ENCODE measurements around the gene RHBDL1.

Gene RHBDL1

GRCh38 chr16:722835-723633 lies 47.6 kb downstream of the RHBDL1 start:
- no peak for DNase-seq

- no peak for DNase-seq
These were observed 48.2 kb downstream of the RHBDL1 start for GRCh38 chr16:723695-724094.

- DNase-seq, result no peak
These were observed 48.9 kb downstream of the RHBDL1 start for GRCh38 chr16:724188-725040.

GRCh38 chr16:725041-725376 lies 49.5 kb downstream of the RHBDL1 start:
- DNase-seq, result no peak

GRCh38 chr16:725463-726187 lies 50.2 kb downstream of the RHBDL1 start:
- DNase-seq, result no peak

GRCh38 chr16:726188-726437 lies 50.6 kb downstream of the RHBDL1 start:
- DNase-seq, result no peak

GRCh38 chr16:726438-727290 lies 51.2 kb downstream of the RHBDL1 start, which contains the start of the genes CCDC78 and HAGHL:
CCDC78 (minus strand) TSS chr16:726443; CDS start chr16:726367, 76 bp downstream.
HAGHL (plus strand) TSS chr16:727106; CDS start chr16:727510, 404 bp downstream.
- peak; percentile 74 for DNase-seq

GRCh38 chr16:727291-727977 lies 52.0 kb downstream of the RHBDL1 start:
- DNase-seq, result no peak

Measured in CD4-positive, alpha-beta T cell treated with Interleukin-10 for 1 hour (primary cell).